HuH-7 (cell line): ENCODE results near the gene GOLGA7B.

Experiments used
- DNase-seq: peaks from one replicate; pipeline ENCODE4 v3.0.0; 2011; ENCODE audit warnings: low spot score

Gene GOLGA7B

GRCh38 chr10:97868134-97868685 lies 18.6 kb downstream of the GOLGA7B start:
- no peak for DNase-seq

- DNase-seq: peak; percentile 89
These were observed 19.7 kb downstream of the GOLGA7B start for GRCh38 chr10:97869091-97870042.

GRCh38 chr10:97870990-97871389 lies 21.3 kb downstream of the GOLGA7B start:
- DNase-seq: no peak

GRCh38 chr10:97873569-97873968 lies 23.9 kb downstream of the GOLGA7B start:
- DNase-seq: no peak

GRCh38 chr10:97874332-97874731 lies 24.7 kb downstream of the GOLGA7B start:
- no peak for DNase-seq

- no peak for DNase-seq
These were observed 25.7 kb downstream of the GOLGA7B start for GRCh38 chr10:97875391-97875790.

- DNase-seq: no peak
These were observed 26.8 kb downstream of the GOLGA7B start for GRCh38 chr10:97876402-97876801.

GRCh38 chr10:97879241-97879640 lies 29.6 kb downstream of the GOLGA7B start:
- no peak for DNase-seq

GRCh38 chr10:97880109-97880508 lies 30.5 kb downstream of the GOLGA7B start:
- no peak for DNase-seq

GRCh38 chr10:97882142-97883091 lies 32.8 kb downstream of the GOLGA7B start:
- DNase-seq: no peak

GRCh38 chr10:97883092-97883485 lies 33.4 kb downstream of the GOLGA7B start:
- DNase-seq: no peak

- no peak for DNase-seq
These were observed 36.6 kb downstream of the GOLGA7B start for GRCh38 chr10:97886286-97886685.

GRCh38 chr10:97887399-97887798 lies 37.8 kb downstream of the GOLGA7B start:
- DNase-seq: no peak

GRCh38 chr10:97888134-97888533 lies 38.5 kb downstream of the GOLGA7B start:
- DNase-seq: no peak

- no peak for DNase-seq
These were observed 39.1 kb downstream of the GOLGA7B start for GRCh38 chr10:97888641-97889262.

GRCh38 chr10:97889461-97890265 lies 40.0 kb downstream of the GOLGA7B start:
- no peak for DNase-seq

GRCh38 chr10:97891497-97892167 lies 42.0 kb downstream of the GOLGA7B start:
- no peak for DNase-seq

- no peak for DNase-seq
These were observed 42.9 kb downstream of the GOLGA7B start for GRCh38 chr10:97892506-97892905.

GRCh38 chr10:97892939-97893338 lies 43.3 kb downstream of the GOLGA7B start:
- no peak for DNase-seq

GRCh38 chr10:97894092-97894491 lies 44.4 kb downstream of the GOLGA7B start:
- no peak for DNase-seq
